ENCODE results near the gene CKAP5. TPM values are rescaled to one million over a fixed set of nuclear protein-coding genes. Genes with fewer than 3 reads are reported as not detected.

CKAP5 gene
- total RNA-seq, 2 donors from 2014 or later = 33.7 to 39.8 TPM

DNA sequence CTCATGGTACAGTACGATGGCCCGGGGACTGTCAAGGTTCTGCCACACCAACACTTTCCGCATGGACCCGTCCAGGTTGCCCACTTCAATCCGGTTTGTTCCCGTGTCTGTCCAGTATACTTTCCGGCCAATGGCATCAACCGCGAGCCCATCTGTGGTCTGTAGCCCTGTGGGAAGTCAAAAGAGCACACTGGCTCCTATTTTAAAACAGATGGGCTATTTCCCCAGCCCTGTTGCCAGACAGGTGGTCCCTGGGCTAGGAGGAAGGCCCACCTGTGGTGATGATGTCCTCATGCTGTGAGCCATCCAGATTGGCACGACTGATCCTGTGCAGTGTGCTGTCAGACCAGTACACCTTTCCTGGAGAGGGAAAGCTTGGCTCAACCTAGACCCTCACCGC, 30.4 kb upstream of the CKAP5 start:
- Mint-ChIP-seq H3K4me1 (no peaks in the 10 kb centered on the region), H3K36me3 (ENCODE audit: low read depth) (no peaks in the 10 kb centered on the region), H3K4me3 (no peak overlapping the region), H3K27me3 (peaks cover 27% of the 10 kb centered on the region), H3K27ac (no peak overlapping the region)
- DNase-seq = no peak
- ATAC-seq = no peak
- H3K9me3 ChIP-seq (ENCODE audit: control insufficient read depth, low read length, poor library complexity, severe bottlenecking) = no peaks in the 10 kb centered on the region

DNA sequence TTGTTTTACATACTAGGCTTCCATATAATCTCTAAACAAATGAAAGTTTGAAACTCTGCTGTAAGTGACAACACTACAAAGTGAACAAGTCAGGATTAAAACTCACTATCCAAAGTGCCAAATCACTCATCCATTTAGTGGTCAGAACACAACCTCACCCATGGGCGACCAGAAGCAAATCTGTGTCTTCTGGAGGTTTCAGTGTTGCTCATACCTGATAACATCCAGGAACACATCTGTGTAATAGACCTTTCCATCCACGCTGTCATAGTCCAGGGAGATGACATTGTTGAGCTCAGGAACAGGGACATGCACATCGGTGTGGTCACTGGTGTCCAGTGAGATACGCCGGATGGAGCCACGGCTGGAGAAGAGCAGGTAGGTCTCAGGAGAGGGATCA, 28.5 kb upstream of the CKAP5 start:
- DNase-seq = no peak
- no peak for ATAC-seq
- no peaks in the 10 kb centered on the region for H3K9me3 ChIP-seq (ENCODE audit: control insufficient read depth, low read length, poor library complexity, severe bottlenecking)
- Mint-ChIP-seq H3K4me1 (no peaks in the 10 kb centered on the region), H3K27me3 (peaks cover 28% of the 10 kb centered on the region), H3K4me3 (no peak overlapping the region), H3K27ac (no peak overlapping the region), H3K36me3 (ENCODE audit: low read depth) (no peaks in the 10 kb centered on the region)

DNA sequence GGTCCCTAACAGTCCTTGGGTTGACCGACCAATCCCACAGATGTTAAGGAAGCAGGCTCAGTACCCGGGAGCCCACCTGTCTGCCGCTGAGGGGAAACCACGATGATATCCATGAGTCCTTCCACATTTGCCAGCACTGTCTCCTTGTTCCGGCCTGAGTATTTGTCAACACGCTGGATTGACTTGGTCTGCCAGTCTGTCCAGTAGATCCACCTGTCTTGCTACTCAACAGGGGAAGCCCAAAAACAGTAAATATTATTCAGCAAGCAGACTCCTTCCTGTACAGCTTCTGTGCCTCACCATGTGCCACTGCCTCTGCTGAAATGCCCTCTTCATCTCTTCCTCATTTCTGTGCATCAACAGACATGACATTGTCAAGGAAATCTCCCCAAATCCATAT, 22.8 kb upstream of the CKAP5 start:
- Mint-ChIP-seq H3K4me1 (no peaks in the 10 kb centered on the region), H3K36me3 (ENCODE audit: low read depth) (peaks cover 3% of the 10 kb centered on the region), H3K4me3 (no peak overlapping the region), H3K27me3 (peaks cover 36% of the 10 kb centered on the region), H3K27ac (no peak overlapping the region)
- no peaks in the 10 kb centered on the region for H3K9me3 ChIP-seq (ENCODE audit: control insufficient read depth, low read length, poor library complexity, severe bottlenecking)
- no peak for DNase-seq
- no peak for ATAC-seq

DNA sequence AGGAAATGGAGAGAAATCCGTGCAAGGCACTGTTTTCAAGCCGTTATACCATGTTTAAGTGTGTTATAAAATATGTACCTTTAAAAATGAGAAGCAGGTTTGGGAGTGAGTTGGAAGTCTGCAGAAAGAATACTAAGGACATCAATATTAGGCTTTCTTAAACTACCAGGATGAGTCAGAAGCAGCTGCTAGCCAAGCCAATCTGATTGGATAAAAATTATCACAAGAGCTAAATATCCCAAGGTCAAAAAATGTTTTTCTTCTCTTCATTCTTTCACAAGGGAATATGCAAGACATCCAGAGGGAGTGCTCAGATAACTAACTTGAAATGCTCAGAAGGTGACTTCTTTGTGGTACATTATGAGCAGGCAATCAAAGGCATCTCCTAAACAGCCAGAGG, 19.3 kb upstream of the CKAP5 start:
- Mint-ChIP-seq H3K27me3 (peaks cover 27% of the 10 kb centered on the region), H3K4me3 (no peak overlapping the region), H3K27ac (no peak overlapping the region), H3K36me3 (ENCODE audit: low read depth) (peaks cover 5% of the 10 kb centered on the region), H3K4me1 (no peaks in the 10 kb centered on the region)
- H3K9me3 ChIP-seq (ENCODE audit: control insufficient read depth, low read length, poor library complexity, severe bottlenecking) = no peaks in the 10 kb centered on the region
- DNase-seq (no peak), ATAC-seq (no peak)

DNA sequence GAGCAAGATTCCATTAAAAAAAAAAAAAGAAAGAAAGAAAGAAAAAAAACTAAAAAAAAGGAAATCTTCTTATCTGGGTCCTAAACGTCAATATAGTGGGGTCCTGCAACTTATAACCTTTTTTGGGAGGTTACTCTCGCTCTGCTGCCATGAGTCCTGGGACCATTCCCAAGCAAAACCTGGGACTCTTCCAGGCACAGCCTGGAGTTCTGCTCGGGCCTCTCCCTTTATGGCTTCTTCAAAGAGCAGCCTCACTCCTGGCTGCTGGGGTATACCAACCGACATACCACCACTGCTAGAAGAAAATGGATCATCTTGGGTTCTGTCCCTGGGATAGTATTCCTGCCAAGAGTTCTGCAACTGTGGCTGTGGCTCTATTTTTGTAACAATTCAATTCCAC, 14.1 kb upstream of the CKAP5 start:
- H3K36me3 Mint-ChIP-seq (ENCODE audit: low read depth) = peaks cover 5% of the 10 kb centered on the region
- ATAC-seq = no peak
- H3K27me3 Mint-ChIP-seq = peaks cover 38% of the 10 kb centered on the region

DNA sequence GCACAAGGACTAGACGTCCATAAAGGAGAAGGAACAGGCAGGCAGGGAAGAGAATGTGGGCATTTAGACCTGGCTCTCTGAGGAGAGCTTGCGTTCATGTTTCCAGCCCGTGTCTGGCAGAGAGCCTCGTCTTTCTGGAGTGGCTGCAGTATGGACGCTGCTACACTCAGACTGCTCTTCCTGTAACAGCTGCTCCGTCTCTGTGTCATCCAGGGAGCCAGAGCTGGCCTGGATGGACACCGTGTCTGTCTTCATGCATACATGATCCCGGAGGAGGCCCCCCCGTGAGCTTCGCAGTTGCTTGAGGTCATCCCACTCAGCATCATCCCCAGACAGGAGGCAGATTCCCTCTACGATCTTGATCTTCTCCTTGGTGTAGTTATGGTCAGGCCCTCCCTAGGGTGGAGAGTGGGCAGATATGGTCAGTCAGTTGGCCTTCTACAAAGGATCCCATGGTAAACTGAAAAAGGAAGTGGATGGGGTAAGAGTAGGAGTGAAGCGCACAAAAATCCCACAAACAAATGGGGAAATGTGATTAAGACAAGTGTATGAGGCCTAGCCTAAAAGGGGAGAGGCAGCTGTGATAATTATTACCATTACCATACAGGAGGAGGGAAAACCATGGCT, 13.0 kb upstream of the CKAP5 start:
- peak overlapping the region; percentile 21 for H3K27ac Mint-ChIP-seq
- DNase-seq (no peak), ATAC-seq (no peak)
- peaks cover 33% of the 10 kb centered on the region for H3K27me3 Mint-ChIP-seq
- peaks cover 5% of the 10 kb centered on the region for H3K36me3 Mint-ChIP-seq (ENCODE audit: low read depth)
- H3K4me1 Mint-ChIP-seq = no peaks in the 10 kb centered on the region
- no peaks in the 10 kb centered on the region for H3K9me3 ChIP-seq (ENCODE audit: control insufficient read depth, low read length, poor library complexity, severe bottlenecking)
- no peak overlapping the region for H3K4me3 Mint-ChIP-seq

More for the DNA sequence above, 14.1 kb upstream of the CKAP5 start:
- Mint-ChIP-seq H3K4me1 (no peaks in the 10 kb centered on the region), H3K4me3 (no peak overlapping the region), H3K27ac (no peak overlapping the region)
- no peaks in the 10 kb centered on the region for H3K9me3 ChIP-seq (ENCODE audit: control insufficient read depth, low read length, poor library complexity, severe bottlenecking)
- DNase-seq = no peak

DNA sequence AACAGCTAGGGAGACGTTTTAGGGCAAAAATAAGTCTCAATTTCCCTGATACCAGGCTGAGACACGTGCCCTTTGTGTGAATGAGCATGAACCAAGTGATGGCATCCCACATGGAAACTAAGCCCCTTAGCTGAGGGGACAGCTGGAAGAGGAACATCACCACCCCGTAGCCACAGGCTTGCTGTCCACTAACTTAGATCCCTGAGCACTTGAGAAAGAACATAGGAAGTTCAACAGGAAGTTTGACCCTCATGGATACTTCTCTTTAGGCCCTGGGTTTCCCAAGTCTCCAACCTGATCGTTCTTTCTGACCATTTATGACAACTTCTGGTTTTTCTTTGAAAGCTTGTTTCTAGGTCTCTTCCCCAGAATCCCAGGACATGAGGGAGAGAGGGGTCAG, 11.6 kb upstream of the CKAP5 start:
- no peak for DNase-seq
- H3K9me3 ChIP-seq (ENCODE audit: control insufficient read depth, low read length, poor library complexity, severe bottlenecking) = no peaks in the 10 kb centered on the region
- peaks cover 5% of the 10 kb centered on the region for H3K36me3 Mint-ChIP-seq (ENCODE audit: low read depth)
- ATAC-seq = no peak
- H3K27me3 Mint-ChIP-seq = peaks cover 33% of the 10 kb centered on the region
- H3K27ac Mint-ChIP-seq = no peak overlapping the region
- no peak overlapping the region for H3K4me3 Mint-ChIP-seq
- H3K4me1 Mint-ChIP-seq = no peaks in the 10 kb centered on the region

DNA sequence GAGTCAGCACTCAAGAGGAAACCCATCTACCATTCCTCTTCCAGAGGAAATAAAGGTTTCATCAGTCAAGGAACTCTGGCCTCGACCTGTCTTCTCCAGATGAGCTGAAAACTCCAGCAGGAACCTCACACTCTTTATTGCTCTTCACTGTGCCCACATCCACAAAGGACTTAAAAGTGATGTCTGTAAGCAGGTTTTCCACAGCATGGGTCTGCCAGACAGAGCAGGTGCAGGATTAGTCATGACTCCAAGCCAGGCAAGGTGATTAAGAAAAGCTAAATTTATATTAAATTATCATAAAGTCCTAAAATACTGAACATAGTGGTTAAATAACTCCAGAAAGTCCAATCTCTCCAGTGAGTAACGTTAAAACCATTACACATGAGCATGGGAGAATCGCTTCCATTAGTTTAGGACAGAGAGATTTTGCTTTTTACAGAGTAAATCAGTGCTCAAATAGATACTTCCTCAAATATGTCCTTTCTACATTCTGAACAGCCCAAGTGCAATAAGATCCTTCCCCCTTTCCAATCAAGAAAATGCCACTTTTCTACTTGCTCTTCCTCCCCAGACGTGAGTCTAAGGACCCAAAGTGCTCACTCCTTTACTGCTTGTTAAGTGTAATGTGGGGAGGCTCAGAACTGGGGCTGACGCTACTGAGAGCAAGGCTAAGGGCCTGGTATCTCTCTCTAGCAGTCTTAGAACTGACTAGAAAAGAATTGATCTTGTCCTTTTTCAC, 10.7 kb upstream of the CKAP5 start:
- H3K27ac Mint-ChIP-seq = no peak overlapping the region
- H3K36me3 Mint-ChIP-seq (ENCODE audit: low read depth) = peaks cover 7% of the 10 kb centered on the region
- DNase-seq (no peak), ATAC-seq (no peak)
- H3K4me3 Mint-ChIP-seq = no peak overlapping the region
- H3K4me1 Mint-ChIP-seq = no peaks in the 10 kb centered on the region
- no peaks in the 10 kb centered on the region for H3K9me3 ChIP-seq (ENCODE audit: control insufficient read depth, low read length, poor library complexity, severe bottlenecking)
- peaks cover 33% of the 10 kb centered on the region for H3K27me3 Mint-ChIP-seq

DNA sequence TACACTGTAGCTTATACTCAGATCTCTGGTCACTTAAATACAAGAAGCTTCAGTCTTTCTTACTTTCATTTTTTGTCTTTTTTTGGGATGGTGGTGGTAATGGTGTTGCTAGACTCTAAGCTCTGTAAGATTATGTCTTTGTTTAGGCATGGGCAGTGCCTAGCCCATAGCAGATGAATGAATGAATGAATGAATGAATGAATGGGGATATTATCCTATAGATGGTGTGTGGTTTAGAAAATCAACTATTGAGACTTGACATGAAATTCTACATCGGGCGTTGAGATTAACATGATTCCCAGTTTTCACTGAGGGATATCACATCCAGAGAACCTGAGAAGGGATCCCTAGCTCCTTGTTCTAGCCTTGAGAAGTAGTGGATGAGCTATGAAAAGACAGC, 9.8 kb upstream of the CKAP5 start:
- H3K27me3 Mint-ChIP-seq = peaks cover 32% of the 10 kb centered on the region
- H3K4me1 Mint-ChIP-seq = no peaks in the 10 kb centered on the region
- peaks cover 7% of the 10 kb centered on the region for H3K36me3 Mint-ChIP-seq (ENCODE audit: low read depth)
- no peaks in the 10 kb centered on the region for H3K9me3 ChIP-seq (ENCODE audit: control insufficient read depth, low read length, poor library complexity, severe bottlenecking)
- no peak overlapping the region for H3K4me3 Mint-ChIP-seq
- no peak overlapping the region for H3K27ac Mint-ChIP-seq
- no peak for DNase-seq
- no peak for ATAC-seq

DNA sequence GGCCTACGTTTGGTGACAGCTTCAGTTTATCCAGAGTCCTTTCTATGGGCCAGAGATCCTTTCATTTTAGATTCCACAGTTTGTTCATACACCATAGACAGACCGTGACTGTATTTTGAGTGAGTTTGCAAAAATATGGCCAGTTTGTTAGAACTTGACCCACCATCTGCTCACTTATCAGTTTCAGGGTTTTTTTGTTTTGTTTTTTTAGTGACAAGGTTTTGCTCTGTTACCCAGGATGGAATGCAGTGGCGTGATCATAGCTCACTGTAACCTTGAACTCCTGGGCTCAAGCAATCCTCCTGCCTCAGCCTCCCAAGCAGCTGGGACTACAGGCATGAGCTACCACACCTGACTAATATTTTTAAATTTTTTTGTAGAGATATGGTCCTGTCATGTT, 9.1 kb upstream of the CKAP5 start:
- Mint-ChIP-seq H3K27me3 (peaks cover 25% of the 10 kb centered on the region), H3K36me3 (ENCODE audit: low read depth) (peaks cover 5% of the 10 kb centered on the region), H3K4me3 (no peak overlapping the region), H3K4me1 (no peaks in the 10 kb centered on the region), H3K27ac (no peak overlapping the region)
- no peaks in the 10 kb centered on the region for H3K9me3 ChIP-seq (ENCODE audit: control insufficient read depth, low read length, poor library complexity, severe bottlenecking)
- DNase-seq = no peak
- no peak for ATAC-seq

DNA sequence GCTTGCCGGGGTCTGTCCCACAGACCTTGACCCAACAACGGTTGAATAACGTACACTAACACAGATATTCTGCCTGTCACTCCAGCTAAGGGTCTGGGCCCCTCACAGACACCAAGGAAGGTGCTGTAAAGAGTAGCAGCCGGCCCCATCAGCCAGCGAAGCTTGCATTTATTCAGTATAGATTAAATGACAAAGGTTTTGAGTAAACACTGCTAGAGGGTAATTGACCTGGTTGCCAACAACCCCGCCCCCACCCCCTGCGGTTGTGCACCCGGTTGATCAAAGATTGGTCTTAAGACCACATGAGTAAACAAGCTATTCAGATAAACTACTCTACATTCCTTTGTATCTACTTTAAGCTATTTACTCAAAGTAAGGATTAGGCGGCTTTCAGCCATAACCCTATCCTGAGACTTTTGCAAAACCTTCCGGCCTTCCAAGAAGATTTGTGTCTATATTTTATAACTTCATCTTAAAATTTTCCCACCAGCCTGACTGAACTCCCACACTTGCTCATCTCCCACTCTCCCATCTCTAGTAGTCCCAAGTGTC, 4.8 kb upstream of the CKAP5 start:
- Mint-ChIP-seq H3K27ac (no peak overlapping the region), H3K4me1 (peaks cover 10% of the 10 kb centered on the region), H3K36me3 (ENCODE audit: low read depth) (peaks cover 6% of the 10 kb centered on the region), H3K27me3 (peaks cover 2% of the 10 kb centered on the region), H3K4me3 (no peak overlapping the region)
- ATAC-seq (no peak), DNase-seq (no peak)
- no peaks in the 10 kb centered on the region for H3K9me3 ChIP-seq (ENCODE audit: control insufficient read depth, low read length, poor library complexity, severe bottlenecking)

DNA sequence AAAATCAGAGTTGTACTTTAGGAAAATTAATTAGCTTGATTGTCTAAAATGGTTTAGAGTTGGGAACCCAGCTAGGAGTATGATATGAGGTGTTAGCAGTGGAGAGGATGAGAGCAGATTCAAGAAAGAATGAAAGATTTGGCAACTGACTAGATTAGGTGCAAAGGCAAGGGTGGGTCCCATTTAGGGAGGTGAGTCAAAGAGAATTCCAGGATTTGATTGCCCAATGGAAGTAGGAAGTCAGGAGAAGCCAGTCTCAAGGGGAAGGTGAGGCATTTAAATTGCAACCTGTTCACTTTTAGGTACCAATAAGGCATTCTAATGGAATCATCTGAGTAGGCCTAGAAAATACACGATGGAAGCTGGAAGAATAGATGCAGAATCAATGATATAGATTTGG, 3.6 kb upstream of the CKAP5 start:
- Mint-ChIP-seq H3K27me3 (no peaks in the 10 kb centered on the region), H3K4me3 (no peak overlapping the region), H3K27ac (no peak overlapping the region), H3K36me3 (ENCODE audit: low read depth) (peaks cover 4% of the 10 kb centered on the region), H3K4me1 (peaks cover 17% of the 10 kb centered on the region)
- ATAC-seq (no peak), DNase-seq (no peak)
- H3K9me3 ChIP-seq (ENCODE audit: control insufficient read depth, low read length, poor library complexity, severe bottlenecking) = no peaks in the 10 kb centered on the region

DNA sequence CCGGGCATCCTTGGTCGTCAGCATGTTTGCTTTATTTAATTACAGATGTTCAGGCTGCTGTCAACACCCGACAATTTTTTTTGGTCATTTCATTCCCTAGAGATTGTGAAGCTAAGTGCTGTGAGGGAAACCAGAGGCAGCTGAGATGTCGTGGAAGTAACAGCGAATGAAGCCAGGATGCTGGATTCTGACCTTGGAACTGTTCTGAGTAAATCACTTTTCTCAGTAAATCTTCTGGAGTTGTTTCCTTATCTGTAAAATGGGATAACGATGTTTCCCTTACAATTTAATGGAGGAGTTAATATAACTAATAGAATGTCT, 390 bp upstream of the CKAP5 start:
- no peak for ATAC-seq
- peak overlapping the region; percentile 92 for H3K27ac Mint-ChIP-seq
- no peaks in the 10 kb centered on the region for H3K9me3 ChIP-seq (ENCODE audit: control insufficient read depth, low read length, poor library complexity, severe bottlenecking)
- DNase-seq = no peak
- H3K4me1 Mint-ChIP-seq = peaks cover 30% of the 10 kb centered on the region
- peaks cover 2% of the 10 kb centered on the region for H3K36me3 Mint-ChIP-seq (ENCODE audit: low read depth)
- peak overlapping the region; percentile 98 for H3K4me3 Mint-ChIP-seq
- no peaks in the 10 kb centered on the region for H3K27me3 Mint-ChIP-seq

DNA sequence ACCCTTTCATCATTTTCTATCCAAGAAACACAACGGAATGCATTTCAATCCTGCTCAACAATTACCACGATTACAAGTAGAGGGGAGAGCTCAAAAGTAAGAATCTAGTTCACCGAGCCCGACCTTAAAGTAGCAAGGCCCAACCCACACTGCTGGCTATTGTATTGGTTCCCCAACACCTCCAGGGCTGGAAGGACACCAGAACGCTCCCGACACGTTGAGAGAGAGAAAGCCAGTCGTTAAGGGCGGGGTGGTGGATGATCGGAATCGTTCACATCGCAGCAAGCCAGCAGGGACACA, 690 bp downstream of the CKAP5 start:
- DNase-seq (no peak), ATAC-seq (no peak)
- Mint-ChIP-seq H3K27me3 (no peaks in the 10 kb centered on the region), H3K4me3 (peak overlapping the region; percentile 95), H3K4me1 (peaks cover 30% of the 10 kb centered on the region), H3K27ac (peak overlapping the region; percentile 92), H3K36me3 (ENCODE audit: low read depth) (peaks cover 2% of the 10 kb centered on the region)
- no peaks in the 10 kb centered on the region for H3K9me3 ChIP-seq (ENCODE audit: control insufficient read depth, low read length, poor library complexity, severe bottlenecking)
